Brain microvascular endothelial cell (primary cell): ENCODE results near the gene PRIM2.
"Not testable (repeated sequence)": the region's sequence is repeated elsewhere in the genome, so short reads cannot be mapped to it uniquely, and the experiment has no call there.

Source experiments
- DNase-seq: peaks from one replicate; pipeline ENCODE4 v3.0.0-alpha.2; 2020
- H3K27ac ChIP-seq: fragments of 250-450 bp; sonication (Bioruptor Pico); 2 replicates; pipeline ENCODE4 v1.5.1; 2020; ENCODE audit warnings: mild to moderate bottlenecking, moderate library complexity
- H3K27me3 ChIP-seq: fragments of 250-450 bp; sonication (Bioruptor Pico); replicated peaks from 2 replicates; pipeline ENCODE4 v1.5.1; 2020; ENCODE audit warnings: mild to moderate bottlenecking
- H3K36me3 ChIP-seq: fragments of 250-450 bp; sonication (Bioruptor Pico); replicated peaks from 2 replicates; pipeline ENCODE4 v1.5.1; 2020; ENCODE audit warnings: mild to moderate bottlenecking
- H3K4me3 ChIP-seq: 2 replicates; pipeline ENCODE4 v1.5.1; 2011; ENCODE audit warnings: low read depth, mild to moderate bottlenecking, control low read depth, low read length, moderate library complexity
- in situ Hi-C: cut with HindIII; loops from 2 replicates; pipeline ENCODE4 v1.10.0; 2017; ENCODE audit warnings: low sequenced_read_pairs, low pct_ligation_motif_present

PRIM2 gene

GRCh38 chr6:57500368-57501021 is 183.1 kb downstream of the PRIM2 start:
- H3K27me3 ChIP-seq, H3K36me3 ChIP-seq, DNase-seq, in situ Hi-C loops, H3K27ac ChIP-seq, H3K4me3 ChIP-seq: not testable (repeated sequence)

DNA sequence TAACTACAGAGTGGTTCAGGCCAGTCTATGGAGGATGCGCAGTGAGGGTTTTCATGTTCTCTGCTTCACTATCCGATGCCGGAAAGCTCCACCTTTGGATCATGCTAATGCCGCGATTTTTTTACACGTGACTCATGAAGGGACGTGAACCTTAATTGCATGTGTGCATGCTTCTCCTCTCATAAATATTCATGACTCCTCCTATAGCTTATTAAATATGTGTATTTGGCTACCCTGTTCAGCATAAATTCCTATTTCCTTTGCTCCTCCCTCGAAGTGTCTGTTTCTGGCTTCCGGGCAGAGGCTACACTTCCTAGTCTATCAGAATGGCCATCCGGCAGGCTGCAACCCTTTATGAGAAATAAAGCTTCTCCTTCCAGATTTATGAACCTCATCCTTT is 185.0 kb downstream of the PRIM2 start:
- H3K27me3 ChIP-seq, H3K36me3 ChIP-seq, in situ Hi-C loops, DNase-seq, H3K27ac ChIP-seq, H3K4me3 ChIP-seq: not testable (repeated sequence)

GRCh38 chr6:57505251-57505650 is 187.8 kb downstream of the PRIM2 start:
- in situ Hi-C loops, H3K36me3 ChIP-seq, DNase-seq, H3K4me3 ChIP-seq, H3K27ac ChIP-seq, H3K27me3 ChIP-seq: not testable (repeated sequence)

GRCh38 chr6:57510390-57510789 is 193.0 kb downstream of the PRIM2 start:
- DNase-seq, H3K27me3 ChIP-seq, H3K27ac ChIP-seq, H3K36me3 ChIP-seq, in situ Hi-C loops, H3K4me3 ChIP-seq: not testable (repeated sequence)

DNA sequence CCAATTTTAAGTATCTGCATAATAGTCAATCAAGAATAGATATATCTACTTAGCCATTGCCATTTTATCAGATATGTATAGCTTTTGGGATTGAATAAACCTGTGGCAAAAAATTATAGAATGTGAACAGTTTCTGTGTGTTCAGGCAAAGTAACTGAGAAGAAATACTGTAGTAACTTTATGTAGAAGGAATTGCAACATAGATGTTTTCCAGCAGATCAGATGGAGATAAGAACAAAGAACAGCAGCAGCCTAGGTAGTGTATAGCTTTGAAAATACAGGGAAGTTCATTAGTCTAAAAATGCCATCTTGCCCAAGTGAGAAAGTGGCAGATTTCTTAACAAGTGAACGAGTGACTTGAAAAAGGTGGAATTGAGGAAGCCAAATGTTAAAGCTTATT is 197.7 kb downstream of the PRIM2 start:
- H3K27ac ChIP-seq, DNase-seq, H3K4me3 ChIP-seq, in situ Hi-C loops, H3K36me3 ChIP-seq, H3K27me3 ChIP-seq: not testable (repeated sequence)

DNA sequence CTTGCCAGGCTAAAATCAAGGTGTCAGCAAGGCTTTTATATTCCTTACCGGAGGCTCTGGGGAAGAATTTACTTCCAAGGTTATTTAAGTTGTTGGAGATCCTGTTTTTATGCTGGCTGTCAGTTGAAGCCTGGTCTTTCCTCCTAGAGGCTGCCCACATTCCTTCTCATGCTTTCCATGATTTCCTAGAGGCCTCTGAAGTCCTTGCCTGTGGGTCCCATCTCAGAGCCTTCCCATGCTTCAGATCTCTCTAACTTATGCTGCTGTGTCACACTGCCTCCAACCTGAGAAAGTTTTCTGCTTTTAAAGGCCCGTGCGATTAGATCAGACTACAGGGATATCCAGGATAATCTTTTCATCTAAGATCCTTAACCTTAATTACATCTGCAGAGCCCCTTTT is 198.4 kb downstream of the PRIM2 start:
- H3K27me3 ChIP-seq, in situ Hi-C loops, DNase-seq, H3K27ac ChIP-seq, H3K4me3 ChIP-seq, H3K36me3 ChIP-seq: not testable (repeated sequence)

DNA sequence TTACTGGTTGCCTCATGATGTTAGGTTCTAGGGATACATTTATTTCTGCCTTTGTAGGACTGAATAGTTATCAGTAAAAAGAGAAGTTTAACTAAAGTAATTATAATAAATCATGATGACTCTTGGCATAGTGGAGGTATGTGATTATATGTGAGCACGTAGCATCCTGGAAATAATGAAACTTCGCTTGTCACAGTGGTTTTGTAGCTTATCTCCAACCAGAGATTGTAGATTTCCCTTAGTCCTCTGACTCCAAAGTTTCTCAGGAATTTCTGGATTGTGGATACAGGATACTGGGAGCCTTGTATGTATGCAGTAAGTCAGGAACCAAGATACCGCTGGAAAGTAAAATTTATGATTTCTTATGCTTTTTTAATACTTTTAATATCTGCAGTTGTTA is 199.3 kb downstream of the PRIM2 start:
- in situ Hi-C loops, H3K4me3 ChIP-seq, H3K36me3 ChIP-seq, DNase-seq, H3K27ac ChIP-seq, H3K27me3 ChIP-seq: not testable (repeated sequence)

GRCh38 chr6:57519198-57519597 is 201.8 kb downstream of the PRIM2 start:
- H3K27ac ChIP-seq, H3K27me3 ChIP-seq, DNase-seq, H3K36me3 ChIP-seq, in situ Hi-C loops, H3K4me3 ChIP-seq: not testable (repeated sequence)

- H3K4me3 ChIP-seq, H3K36me3 ChIP-seq, in situ Hi-C loops, H3K27me3 ChIP-seq, DNase-seq, H3K27ac ChIP-seq: not testable (repeated sequence)
Observed at GRCh38 chr6:57521085-57521484, 203.7 kb downstream of the PRIM2 start.

GRCh38 chr6:57523221-57523620 is 205.8 kb downstream of the PRIM2 start:
- in situ Hi-C loops, DNase-seq, H3K27ac ChIP-seq, H3K27me3 ChIP-seq, H3K4me3 ChIP-seq, H3K36me3 ChIP-seq: not testable (repeated sequence)

DNA sequence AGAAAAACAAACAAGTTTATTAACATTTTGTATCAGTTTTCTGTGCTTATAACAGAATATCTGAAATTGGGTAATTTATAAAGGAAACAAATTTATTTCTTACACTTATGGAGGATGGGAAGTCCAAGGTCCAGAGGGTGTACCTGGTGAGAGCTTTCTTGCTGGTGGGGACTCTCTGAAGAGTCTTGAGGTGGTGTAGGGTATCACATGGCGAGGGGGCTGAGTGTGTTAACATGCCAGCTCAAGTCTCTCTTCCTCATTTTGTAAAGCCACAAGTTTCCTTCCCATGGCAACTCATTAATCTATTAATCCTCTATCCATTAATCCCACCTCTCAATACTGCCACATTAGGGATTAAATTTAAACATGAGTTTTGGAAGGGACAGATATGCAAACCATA is 212.3 kb downstream of the PRIM2 start:
- H3K36me3 ChIP-seq, in situ Hi-C loops, H3K27ac ChIP-seq, DNase-seq, H3K27me3 ChIP-seq, H3K4me3 ChIP-seq: not testable (repeated sequence)

DNA sequence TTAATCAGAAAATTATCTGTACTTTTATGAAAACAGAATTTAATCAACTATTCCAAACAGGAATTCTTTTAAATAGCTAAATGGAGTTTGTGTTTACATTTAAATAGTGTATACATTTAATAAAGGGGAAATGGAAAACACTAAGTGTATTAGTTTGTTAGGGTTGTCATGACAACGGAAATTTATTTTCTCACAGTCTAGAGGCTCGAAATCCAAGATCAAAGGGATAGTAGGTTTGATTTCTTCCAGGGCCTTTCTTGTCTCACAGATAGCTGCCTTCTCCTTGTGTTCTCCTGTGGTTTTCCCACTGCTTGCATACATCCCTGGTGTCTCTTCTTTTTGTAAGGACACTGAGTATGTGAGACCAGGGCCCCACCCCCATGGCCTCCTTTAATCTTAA is 215.2 kb downstream of the PRIM2 start:
- DNase-seq, H3K4me3 ChIP-seq, H3K27ac ChIP-seq, in situ Hi-C loops, H3K27me3 ChIP-seq, H3K36me3 ChIP-seq: not testable (repeated sequence)

- H3K4me3 ChIP-seq, DNase-seq, in situ Hi-C loops, H3K36me3 ChIP-seq, H3K27ac ChIP-seq, H3K27me3 ChIP-seq: not testable (repeated sequence)
Observed at GRCh38 chr6:57535121-57535520, 217.7 kb downstream of the PRIM2 start.
